Measurements from ENCODE around the gene HEATR3.

Gene HEATR3

GRCh38 chr16:50058091-50058771 is 7.5 kb upstream of the HEATR3 start:
- no peak for DNase-seq

GRCh38 chr16:50059111-50059510 is 6.7 kb upstream of the HEATR3 start:
- no peak for DNase-seq

- DNase-seq, result no peak
Observed at GRCh38 chr16:50059669-50060068, 6.1 kb upstream of the HEATR3 start.

DNA sequence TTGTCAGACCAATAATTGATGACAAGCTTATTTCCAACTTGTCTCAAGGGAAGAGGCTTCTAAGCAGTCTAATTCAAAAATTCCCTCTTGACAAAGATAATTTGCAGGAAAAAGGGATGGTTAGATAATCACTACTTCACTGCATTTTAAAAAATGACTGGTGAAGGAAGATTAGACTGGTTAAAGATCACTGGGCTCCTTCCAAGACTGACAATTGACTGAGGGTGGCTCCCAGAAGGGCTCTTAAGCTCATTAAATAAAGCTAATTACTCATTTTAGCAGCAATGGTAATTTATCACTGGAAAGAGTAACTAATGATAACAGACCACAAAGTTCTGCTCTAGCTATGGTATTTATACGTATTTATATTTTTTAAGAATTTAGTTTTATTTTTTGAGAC is 4.4 kb upstream of the HEATR3 start:
- no peak for DNase-seq

GRCh38 chr16:50065241-50065623 is 538 bp upstream of the HEATR3 start:
- no peak for DNase-seq

DNA sequence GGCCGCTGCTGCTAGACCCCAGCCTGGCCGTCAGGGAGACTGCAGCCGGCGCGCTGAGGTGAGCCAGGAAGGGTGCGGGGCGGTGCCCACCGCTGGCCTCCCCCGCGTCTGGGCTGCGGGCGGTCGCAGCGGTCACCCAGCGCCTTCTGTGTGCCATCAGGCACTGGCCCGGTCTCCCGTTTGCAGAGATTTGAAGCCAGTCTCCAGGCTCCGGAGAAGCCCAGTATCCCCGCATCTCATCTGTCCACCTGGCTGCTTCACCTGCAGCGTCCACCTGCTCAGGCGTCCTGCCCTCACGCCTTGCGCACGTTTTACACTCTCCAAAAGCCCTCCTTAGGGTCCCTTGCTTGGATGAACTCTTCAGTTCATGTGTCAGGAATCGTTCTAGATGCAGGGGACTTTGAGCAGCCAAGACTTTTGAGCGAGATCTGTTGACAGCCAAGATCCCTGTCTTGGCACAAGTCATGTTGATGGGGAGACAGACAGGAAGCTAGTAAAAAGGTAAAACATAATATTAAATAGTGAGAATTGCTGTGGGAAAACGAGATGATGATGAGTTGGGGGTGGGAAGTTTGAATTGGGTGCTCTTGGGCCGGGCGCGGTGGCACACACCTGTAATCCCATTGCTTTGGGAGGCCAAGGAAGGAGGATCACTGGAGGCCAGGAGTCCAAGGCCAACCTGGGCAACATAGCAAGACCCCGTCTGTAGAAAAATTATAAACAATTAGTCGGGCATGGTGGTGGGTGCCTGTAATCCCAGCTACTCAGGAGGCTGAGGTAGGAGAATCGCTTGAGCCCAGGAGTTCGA is 916 bp downstream of the HEATR3 start:
- DNase-seq, result no peak

DNA sequence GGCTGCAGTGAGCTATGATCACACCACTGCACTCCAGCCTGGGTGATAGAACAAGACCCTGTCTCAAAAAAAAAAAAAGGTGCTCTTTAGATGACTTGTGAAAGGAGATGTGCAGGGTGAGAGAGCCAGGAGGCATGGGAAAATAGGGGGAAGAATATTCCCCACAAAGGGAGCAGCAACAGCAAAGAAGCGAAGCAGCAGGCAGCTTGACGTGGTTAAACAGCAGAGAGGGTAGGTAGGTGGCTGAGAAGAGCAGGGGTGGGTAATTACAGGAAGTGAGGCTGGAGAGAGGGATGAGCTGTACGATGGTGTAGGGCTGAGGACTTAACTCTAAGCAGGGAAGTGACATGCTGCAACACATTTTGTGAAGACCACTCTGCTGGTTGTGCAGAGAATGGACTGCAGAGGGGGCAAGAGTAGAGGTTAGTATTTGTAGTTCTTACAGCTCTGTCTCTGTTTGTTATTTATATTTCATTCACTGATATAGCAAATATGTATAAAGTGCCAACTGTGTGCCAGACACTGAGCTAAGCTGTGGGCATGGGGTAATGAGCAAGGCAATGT is 1.6 kb downstream of the HEATR3 start:
- no peak for DNase-seq

GRCh38 chr16:50068550-50068949 is 2.8 kb downstream of the HEATR3 start:
- no peak for DNase-seq

DNA sequence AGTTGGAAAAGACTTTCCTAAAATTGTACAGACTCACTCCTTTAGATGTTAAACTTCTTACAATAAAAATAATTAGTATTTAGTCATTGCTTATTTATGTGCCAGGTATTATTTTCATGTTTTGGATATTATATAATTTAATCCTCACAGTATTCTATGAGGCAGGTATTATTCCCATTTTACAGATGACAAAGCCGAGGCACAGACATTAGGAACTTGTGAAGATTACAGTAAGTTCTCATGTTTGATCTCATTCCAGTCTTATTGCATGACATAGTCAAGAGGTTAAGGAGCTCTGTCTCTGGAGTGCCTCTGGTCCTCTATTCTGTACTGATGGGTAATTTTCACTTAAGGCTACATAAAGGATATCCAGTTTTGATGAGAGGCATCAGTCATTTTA is 3.3 kb downstream of the HEATR3 start:
- DNase-seq, result no peak

DNA sequence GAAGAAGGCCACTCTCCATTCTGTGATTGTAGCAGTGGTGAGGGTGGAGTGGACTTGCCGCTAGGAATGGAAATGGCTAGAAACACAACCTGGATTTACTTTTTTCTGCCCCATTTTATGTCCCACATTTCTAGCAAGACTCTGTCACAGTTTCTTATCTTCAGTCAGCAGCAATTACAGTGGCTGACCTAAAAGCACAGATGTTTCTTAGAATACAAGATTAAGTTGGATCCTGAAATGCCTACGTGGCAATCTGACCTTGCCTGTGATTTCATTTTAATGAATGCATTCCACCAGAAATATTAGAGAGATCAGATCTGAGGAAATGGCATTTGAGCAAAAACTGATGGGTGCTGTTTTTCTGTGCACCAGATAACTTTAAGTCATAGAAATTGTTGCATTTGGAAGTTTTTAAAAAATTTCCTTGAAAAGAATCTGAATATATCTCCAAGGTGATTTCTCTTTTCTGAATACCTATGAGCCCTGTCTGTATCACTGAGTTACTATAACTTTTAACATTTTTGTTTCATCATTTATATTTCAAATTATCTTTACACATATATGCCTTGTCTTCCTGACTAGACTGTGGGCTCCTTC is 5.4 kb downstream of the HEATR3 start:
- DNase-seq, result no peak

DNA sequence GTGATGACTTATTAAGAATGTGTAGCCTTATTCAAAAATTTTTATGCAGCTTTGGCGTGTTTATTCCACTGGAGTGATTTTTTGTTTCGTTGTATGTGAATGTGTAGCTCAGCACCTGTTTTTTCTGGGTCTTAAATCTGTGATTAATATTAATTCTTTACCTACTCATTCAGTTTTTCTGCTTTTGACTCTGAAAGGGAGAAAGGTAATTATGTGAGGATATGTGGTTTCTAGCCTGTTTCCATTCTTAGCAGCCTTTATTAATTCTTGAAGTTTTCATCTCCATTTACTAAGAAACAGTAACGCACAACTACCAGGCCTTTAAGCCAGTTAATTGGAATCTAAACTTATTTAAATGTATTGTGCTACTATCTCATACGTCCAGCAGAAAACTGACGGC is 7.0 kb downstream of the HEATR3 start:
- DNase-seq, result no peak

DNA sequence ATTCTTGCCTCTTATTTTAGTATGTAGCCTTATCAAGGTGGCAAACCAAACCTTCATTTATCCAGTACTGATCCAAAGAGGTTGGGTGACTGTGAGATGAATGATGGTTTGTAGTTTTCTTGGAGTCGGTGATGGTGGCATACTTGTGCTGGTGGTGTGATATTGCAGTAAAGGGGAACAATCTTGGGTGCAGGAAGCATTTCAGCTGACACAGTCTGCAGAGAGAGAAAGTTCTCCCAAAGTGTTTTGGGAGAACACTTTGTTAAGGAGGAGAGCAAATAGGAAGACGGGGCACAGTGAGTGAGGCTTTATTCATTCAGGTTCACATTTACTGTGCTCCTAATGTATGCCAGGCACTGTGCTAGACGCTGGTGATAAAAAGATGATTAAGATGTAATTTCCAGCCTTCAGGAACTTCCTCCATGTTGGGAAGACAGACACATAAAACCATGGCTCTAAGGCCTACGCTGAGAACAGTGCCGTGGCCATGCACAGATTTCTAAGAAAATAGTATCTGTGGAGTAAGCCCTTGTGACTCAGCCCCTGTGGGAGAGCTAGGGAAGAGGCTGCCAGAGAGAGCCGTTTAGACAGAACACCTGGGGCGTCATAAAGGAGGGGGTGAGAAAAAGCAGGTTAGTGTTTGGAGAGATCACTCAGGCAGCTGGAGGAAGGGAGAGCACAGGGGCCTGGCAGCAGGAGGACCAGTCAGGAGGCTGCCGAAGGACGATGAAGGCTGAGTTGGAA is 13.8 kb downstream of the HEATR3 start:
- DNase-seq, result no peak

GRCh38 chr16:50081428-50082018 is 15.8 kb downstream of the HEATR3 start:
- DNase-seq, result no peak

- no peak for DNase-seq
Observed at GRCh38 chr16:50083996-50084395, 18.2 kb downstream of the HEATR3 start.

DNA sequence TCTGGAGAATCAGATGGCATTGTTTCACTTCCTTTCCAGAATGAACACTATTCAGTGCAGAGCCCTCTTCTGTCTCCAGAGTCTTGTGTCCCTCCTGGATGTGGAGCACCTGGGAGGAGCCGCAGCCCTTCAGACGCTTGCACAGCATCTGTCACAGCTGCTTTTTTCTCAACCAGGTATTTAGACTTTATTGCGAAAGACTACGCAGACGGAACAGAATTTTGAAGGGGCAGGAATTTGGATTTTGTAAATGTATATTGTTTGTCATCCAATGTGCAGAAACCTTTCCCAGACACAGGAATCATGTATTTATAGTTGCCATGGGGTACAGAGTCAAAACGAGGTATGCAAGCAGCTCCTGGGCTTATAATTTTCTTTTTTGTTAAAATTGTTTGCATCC is 20.4 kb downstream of the HEATR3 start:
- DNase-seq, result no peak

DNA sequence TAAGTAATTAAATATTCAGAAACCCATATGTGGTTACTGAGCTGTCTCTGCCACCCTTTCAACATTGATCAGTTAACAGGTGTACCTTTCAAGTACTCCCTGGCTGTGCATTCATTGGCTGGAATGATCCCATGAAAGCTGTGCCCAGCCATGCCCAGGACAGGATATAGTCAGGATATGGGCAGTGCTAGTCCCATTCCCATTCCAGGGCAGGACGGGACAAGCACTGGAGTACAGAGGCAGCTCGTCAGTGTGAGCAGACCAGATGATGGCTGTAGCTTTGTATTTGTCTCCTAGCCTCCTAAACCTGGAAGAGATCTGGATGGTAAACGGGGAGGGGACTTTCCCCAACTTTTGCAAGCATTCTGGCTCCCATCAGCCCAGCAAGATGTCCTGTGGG is 22.5 kb downstream of the HEATR3 start:
- DNase-seq, result no peak

- no peak for DNase-seq
Observed at GRCh38 chr16:50092891-50093290, 27.1 kb downstream of the HEATR3 start.

- DNase-seq, result no peak
Observed at GRCh38 chr16:50093607-50094539, 28.1 kb downstream of the HEATR3 start.

- DNase-seq, result no peak
Observed at GRCh38 chr16:50096791-50097190, 31.0 kb downstream of the HEATR3 start.

DNA sequence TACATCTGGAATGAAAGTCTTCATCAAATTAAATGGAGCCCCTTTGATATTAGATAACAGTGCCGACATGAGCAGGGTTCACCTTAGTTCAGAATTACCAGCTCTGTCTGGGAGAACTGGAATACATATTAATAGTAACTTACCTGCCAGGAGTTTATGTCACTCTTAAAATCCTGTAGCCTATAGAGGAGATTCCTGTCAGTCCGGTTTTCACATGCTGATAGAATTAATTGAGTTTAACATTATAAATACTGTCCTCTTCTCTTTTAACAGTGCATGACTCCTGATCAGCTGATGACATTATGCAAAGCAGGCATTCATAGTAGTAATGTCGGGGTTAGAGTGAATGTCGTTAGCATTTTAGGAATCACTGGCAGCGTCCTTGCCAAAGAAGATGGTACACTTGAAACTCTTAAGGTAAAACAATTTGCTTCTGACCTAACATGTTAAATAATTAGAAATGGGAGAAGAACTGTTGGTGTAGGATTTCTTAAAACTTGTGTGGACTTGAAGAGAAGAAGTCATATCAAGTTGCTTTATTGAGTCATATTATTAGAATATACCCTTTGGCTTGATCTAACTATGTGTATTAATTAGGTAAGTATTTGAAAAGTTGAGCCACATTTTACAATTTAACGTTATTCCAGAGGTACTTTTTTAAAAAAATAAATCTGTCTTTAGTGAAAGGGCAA is 34.3 kb downstream of the HEATR3 start:
- DNase-seq, result no peak
